Testis (tissue), 2 donors: Measurements from ENCODE around the gene RTCA.
"Not testable (repeated sequence)": the region's sequence is repeated elsewhere in the genome, so short reads cannot be mapped to it uniquely, and the experiment has no call there.

Experiments used
- CTCF ChIP-seq, 3 experiments: fragments of 450-650 bp in 2 of 3; fragments of 200-600 bp in 1 of 3; sonication (generic) in 1 of 3; IDR thresholded peaks; one replicate each; pipeline ENCODE4 v1.5.1; 2016 to 2019; ENCODE audit warnings: antibody characterized with exemption in 3 of 3, mild to moderate bottlenecking in 2 of 3, moderate library complexity in 1 of 3
- POLR2A ChIP-seq: fragments of 450-650 bp; IDR thresholded peaks from one replicate; pipeline ENCODE4 v1.6.1; 2017; ENCODE audit warnings: antibody characterized with exemption, mild to moderate bottlenecking, moderate library complexity

DNA sequence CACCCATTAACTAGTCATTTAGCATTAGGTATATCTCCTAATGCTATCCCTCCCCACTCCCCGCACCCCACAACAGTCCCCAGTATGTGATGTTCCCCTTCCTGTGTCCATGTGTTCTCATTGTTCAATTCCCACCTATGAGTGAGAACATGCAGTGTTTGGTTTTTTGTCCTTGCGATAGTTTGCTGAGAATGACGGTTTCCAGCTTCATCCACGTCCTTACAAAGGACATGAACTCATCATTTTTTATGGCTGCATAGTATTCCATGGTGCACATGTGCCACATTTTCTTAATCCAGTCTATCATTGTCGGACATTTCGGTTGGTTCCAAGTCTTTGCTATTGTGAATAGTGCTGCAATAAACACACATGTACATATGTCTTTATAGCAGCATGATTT is 7.6 kb upstream of the RTCA start:
- TF ChIP-seq POLR2A; CTCF (IDR thresholded peaks at IDR 0.05): not testable (repeated sequence)
